SK-N-SH treated with all-trans-retinoic acid at 6 μM for 48 hours (cell line): ENCODE data around the gene POU6F2.

Source experiments
- ARNTL ChIP-seq: fragments of 450-650 bp; formaldehyde crosslinking; IDR thresholded peaks from 2 replicates; pipeline ENCODE4 v1.5.0; 2020; ENCODE audit warnings: low read depth, mild to moderate bottlenecking, moderate library complexity, borderline replicate concordance
- BACH2 ChIP-seq: fragments of 250-450 bp; sonication (Bioruptor Pico); IDR thresholded peaks from 2 replicates; pipeline ENCODE4 v1.9.0; 2021; ENCODE audit warnings: mild to moderate bottlenecking, borderline replicate concordance
- CREB5 ChIP-seq: fragments of 250-450 bp; sonication (Bioruptor Pico); IDR thresholded peaks from 2 replicates; pipeline ENCODE4 v1.5.1; 2020; ENCODE audit warnings: low read depth, mild to moderate bottlenecking, moderate library complexity
- PATZ1 ChIP-seq: fragments of 250-450 bp; sonication (Bioruptor Pico); IDR thresholded peaks from 2 replicates; pipeline ENCODE4 v1.8.0; 2020; ENCODE audit warnings: mild to moderate bottlenecking, moderate library complexity, borderline replicate concordance
- PPARA ChIP-seq: fragments of 250-450 bp; sonication (Bioruptor Pico); IDR thresholded peaks from 2 replicates; pipeline ENCODE4 v1.5.0; 2020; ENCODE audit warnings: mild to moderate bottlenecking, borderline replicate concordance
- TOX ChIP-seq: fragments of 250-450 bp; sonication (Bioruptor Pico); IDR thresholded peaks from 2 replicates; pipeline ENCODE4 v1.8.0; 2021; ENCODE audit warnings: mild to moderate bottlenecking, moderate library complexity, borderline replicate concordance
- ZFP30 ChIP-seq: fragments of 450-650 bp; formaldehyde crosslinking; IDR thresholded peaks from 2 replicates; pipeline ENCODE4 v1.5.0; 2022; ENCODE audit warnings: mild to moderate bottlenecking, moderate library complexity
- ZNF8 ChIP-seq: fragments of 450-650 bp; formaldehyde crosslinking; IDR thresholded peaks from 2 replicates; pipeline ENCODE4 v1.5.0; 2020; ENCODE audit warnings: mild to moderate bottlenecking, moderate library complexity

GRCh38 chr7:38928506-38928905, 49.2 kb upstream of the POU6F2 start:
- TF ChIP-seq PATZ1 (CRISPR knock-in tag) (no peak), PPARA (CRISPR knock-in tag) (no peak), ARNTL (CRISPR knock-in tag) (no peak), ZFP30 (CRISPR knock-in tag) (no peak), TOX (CRISPR knock-in tag) (no peak), CREB5 (CRISPR knock-in tag) (no peak), ZNF8 (CRISPR knock-in tag) (no peak), BACH2 (CRISPR knock-in tag) (no peak)
